NOMO-1 treated with dmso at 0.1 percent for 144 hours (cell line): ENCODE measurements around the gene HENMT1.
"Not testable (repeated sequence)": the region's sequence is repeated elsewhere in the genome, so short reads cannot be mapped to it uniquely, and the experiment has no call there.

ENCODE experiments used
- DNase-seq: peaks from one replicate; lab custom pipeline; 2025; ENCODE audit not compliant: unreplicated experiment; lab: John Stamatoyannopoulos, UW

HENMT1 gene

DNA sequence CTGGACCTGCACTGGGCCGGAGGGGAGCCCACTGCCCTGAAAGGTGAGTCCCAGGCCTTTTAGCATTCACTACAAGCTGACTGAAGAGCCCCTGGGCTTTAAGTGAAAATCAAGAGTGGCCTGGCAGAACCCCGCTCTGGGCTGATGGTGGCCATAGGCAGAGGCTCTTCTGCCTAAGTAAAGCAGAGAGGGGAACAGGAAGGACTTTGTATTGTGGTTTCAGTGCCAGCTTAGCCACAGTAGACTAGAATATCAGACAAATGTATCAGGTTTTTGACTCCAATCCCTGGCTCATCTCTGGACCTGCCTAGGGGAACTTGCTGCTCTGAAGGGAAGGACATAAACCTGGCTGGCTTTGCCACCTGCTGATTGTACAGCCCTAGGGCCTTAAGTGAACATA lies 10.2 kb upstream of the HENMT1 start:
- DNase-seq, result no peak

DNA sequence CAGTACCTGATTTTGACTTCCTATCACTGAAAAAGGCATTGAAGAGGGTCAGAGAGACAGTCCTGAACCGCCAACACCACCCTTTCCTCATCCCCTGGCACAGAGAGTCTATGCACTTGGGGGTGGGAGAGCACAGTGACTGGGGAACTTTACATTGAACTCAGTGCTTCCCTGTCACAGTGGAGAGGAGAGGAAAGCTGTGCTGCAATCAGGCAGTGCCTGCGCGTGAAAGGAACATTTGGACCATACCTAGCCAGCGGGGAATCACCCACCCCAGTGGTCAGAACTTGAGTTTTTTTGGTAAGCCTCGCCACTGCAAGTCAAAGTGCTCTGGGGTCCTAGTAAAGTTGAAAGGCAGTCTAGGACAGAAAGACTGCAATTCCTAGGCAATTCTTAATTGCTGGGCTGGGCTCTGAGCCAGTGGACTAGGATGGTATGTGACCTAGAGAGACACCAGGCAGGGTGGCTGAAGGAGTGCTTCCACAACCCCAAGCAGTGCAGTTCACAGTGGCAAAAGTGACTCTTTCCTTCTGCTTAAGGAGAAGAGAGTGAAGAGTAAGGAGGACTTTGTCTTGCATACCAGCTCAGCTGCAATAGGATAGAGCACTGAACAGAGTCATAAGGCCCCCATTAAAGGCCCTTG lies 9.4 kb upstream of the HENMT1 start:
- DNase-seq, result no peak

DNA sequence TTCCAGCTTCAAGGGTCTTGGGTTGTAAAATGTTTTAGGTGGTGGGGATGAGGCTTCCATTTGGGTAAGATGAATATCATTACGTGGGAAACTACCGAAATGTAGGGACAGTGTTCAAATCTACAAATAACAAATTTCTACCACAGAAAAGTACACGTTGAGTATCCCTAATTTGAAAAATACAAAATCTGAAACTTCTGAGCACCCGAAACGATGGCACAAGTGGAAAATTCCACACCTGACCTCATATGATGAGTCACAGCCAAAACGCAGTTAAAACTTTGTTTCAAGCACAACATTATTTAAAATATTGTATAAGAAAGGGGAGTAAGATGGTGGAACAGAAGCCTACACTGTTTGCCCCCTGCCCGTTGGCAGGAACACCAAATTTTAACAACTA lies 8.8 kb upstream of the HENMT1 start:
- no peak for DNase-seq

- no peak for DNase-seq
Observed at GRCh38 chr1:108668777-108669176, 7.9 kb upstream of the HENMT1 start.

GRCh38 chr1:108667422-108667821 lies 6.5 kb upstream of the HENMT1 start:
- DNase-seq, result not testable (repeated sequence)

GRCh38 chr1:108665771-108666170 lies 4.9 kb upstream of the HENMT1 start:
- no peak for DNase-seq

- no peak for DNase-seq
Observed at GRCh38 chr1:108665067-108665466, 4.2 kb upstream of the HENMT1 start.

DNA sequence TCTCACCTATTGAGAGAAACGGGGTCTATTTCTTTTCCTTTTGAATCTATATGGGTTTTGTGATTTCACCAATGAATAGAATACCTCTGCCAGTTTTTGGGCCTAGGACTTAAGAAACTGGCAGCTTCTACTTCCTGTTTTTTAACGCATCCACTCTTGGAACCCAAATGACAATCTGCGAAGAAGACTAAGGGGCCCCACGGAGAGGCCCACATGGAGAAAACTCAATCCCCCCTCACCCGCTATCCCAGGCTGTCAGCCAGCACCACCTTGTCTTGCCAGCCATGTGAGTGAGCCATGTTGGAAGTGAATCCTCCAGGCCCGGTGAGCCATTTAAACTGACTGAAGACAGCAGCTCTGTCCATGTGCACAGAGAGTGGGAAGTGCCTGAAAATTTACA lies 3.6 kb upstream of the HENMT1 start:
- DNase-seq, result peak; percentile 44

- no peak for DNase-seq
Observed at GRCh38 chr1:108663074-108663473, 2.2 kb upstream of the HENMT1 start.

DNA sequence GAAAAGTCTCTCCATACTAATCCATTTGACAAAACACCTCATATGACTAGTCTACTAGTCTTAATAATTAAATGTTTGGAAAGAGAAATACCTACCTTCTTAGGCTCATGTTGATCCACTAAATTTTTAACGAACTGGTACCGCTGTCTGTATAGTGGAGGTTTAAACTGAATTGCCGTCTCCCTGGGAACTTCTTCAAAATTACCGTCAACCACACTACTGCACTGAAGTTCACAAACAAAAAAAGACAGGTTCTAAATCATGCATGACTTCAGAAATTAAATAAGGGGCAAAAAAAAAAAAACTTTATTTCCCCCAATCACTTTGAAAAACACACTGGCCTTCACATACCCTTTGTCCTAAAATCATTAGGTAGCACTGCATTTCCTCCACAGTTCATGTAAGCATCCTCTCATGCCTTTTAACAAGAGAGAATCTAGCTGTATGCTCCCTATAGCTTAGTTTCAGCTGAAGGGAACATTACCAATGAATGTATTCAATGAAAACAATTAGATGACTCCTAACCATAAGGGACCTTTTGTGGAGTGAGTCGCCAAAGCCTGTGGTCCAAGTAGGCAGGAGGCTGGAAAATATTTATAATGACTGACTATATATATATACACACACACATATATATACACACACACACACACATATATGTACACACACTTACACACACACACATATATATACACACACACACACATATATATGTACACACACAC lies 3.4 kb downstream of the HENMT1 start:
- no peak for DNase-seq

DNA sequence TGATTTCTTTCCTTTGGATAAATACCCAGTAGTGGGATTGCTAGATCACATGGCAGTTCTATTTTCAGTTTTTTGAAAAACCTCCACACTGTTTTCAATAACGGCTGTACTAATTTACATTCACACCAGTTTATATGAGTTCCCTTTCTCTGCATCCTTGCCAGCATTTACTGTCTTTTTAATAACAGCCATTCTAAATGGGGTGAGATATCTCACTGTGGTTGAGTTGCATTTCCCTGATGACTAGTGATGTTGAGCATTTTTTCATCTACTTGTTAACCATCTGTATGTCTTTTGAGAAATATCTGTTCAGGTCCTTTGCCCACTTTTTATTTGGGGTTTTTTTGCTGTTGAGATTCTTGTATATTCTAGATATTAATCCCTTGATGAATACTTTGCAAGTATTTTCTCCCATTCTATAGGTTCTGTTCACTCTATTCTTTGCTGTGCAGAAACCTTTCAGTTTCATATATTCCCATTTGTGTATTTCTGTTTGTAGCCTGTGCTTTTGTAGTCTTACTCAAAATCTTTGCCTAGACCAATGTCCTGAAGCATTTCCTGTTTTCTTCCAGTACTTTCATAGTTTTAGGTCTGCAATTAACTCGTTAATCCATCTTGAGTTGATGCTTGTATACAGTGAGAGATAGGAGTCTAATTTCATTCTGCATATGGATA lies 7.3 kb downstream of the HENMT1 start:
- DNase-seq, result no peak

DNA sequence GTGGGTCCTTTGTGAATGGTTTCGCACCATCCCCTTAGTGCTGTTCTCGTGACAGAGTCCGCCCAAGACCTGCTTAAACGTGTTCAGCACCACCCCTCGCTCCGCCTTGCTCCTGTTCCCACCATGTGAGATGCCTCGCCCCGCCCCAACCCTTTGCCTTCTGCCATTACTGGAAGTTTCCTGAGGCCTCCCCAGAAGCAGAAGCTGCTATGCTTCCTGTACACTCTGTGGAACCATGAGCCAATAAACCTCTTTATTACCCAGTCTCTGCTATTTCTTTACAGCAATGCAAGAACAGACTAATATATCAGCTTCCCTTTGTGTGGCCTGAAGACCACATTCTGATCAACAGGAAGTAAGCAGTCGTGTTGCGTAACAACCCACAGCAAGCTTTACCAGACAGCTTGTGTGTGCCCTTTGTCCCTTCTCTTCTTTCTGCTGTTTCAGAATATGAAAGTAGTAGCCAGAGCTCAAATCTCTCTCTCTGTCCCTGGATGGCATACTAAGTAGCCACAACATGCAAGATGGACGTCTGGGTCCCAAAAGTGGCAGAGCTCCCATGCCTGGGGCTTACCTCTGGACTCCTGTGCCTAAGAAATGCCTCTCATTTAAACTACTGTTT lies 14.1 kb downstream of the HENMT1 start:
- DNase-seq, result peak; percentile 99

- DNase-seq, result no peak
Observed at GRCh38 chr1:108646265-108646647, 14.6 kb downstream of the HENMT1 start.

DNA sequence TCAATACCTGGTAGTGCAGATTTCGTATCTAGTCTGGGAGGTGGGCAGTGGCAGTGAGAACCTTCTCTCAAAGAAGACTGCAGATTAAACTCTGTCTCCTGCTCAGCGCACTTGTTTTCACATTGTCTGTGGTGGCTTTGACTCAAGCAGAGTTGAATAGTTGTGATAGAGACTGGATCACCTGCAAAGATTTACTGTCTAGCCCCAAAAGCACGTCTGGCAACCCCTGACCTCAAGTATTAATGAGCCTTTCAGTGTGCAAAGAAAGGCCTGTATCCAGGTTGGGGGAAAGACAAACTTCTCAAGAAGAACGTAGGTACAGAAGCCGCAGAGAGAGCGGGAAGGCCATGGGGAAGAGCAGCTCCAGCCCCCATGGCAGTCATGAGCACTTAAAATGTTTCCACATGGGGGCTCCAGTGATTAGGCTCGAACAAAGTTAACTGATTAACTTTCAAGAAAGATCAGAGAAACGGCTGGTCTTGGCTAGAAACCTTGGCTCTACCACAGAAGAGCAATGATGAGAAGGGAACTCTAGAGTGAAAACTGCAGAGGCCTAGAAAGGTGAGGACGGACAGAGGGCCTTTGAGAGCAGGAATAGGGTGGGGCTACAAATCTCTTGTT lies 15.2 kb downstream of the HENMT1 start:
- no peak for DNase-seq

GRCh38 chr1:108644984-108645383 lies 15.9 kb downstream of the HENMT1 start:
- no peak for DNase-seq

DNA sequence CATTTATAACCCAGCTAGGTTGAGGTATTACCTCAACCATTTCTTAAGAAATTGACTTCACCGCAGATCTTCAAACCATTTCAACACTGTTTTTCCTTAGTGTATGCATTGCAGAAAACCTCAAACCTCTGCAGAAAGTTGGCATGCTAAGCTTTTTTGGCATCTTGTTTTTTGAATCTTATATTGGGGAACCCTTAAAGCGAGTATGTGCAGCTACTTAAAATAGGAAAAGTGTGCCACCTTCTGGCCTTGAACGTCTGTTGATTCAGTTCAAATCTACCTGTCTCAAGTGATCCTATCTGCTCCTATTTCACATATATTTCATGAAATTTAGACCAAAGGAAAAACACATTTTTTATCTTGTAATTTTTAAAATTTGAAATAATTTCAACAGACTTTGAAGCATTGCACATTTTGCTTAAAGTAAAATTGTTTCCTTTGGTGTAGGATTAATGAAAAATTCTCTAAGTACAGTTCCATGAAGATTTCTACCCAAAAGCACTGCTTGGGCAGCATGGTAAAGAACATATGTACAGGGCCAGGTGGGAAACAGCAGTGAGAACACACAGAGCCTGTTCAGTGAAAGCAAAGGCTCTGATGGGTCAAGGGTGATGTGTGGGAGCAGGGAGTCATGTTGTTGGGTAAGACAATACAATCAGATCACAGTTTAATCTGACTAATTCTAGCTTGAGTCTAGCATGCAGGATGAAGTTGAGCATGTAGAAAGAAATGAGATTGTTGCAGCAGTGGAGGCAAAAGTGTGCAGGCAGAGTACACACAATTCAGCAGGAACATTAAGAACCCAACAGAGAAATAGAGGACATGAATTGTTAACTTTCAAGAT lies 17.2 kb downstream of the HENMT1 start:
- DNase-seq, result peak; percentile 53

DNA sequence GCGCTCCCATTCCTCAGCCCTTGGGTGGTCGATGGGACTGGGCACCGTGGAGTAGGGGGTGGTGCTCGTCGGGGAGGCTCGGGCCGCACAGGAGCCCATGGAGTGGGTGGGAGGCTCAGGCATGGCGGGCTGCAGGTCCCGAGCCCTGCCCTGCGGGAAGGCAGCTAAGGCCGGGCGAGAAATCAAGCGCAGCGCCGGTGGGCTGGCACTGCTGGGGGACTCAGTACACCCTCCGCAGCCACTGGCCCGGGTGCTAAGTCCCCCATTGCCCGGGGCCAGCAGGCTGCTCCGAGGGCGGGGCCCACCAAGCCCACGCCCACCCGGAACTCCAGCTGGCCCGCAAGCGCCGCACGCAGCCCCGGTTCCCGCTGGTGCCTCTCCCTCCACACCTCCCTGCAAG lies 20.0 kb downstream of the HENMT1 start:
- not testable (repeated sequence) for DNase-seq

GRCh38 chr1:108639899-108640560 lies 20.9 kb downstream of the HENMT1 start:
- DNase-seq, result no peak

- DNase-seq, result no peak
Observed at GRCh38 chr1:108636876-108637275, 24.0 kb downstream of the HENMT1 start.

DNA sequence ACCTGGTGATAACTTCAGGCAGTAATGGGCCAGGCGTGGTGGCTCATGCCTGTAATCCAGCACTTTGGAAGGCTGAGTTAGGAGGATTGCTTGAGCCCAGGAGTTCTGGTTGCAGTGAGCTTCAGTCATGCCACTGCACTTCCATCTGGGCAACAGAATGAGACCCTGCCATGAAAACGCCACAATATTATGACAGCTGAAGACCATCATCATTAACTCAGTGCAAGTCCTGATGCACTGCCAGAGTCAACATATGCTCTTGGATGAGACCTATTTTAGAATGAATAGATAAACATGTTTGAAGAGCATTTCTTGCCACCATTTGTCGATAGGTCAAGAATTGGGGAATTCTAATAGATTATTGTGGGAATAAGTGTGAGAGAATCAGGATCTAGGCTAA lies 26.4 kb downstream of the HENMT1 start:
- DNase-seq, result no peak
